GM21825 (cell line): ENCODE results near the gene CSN2.

Experiments used
- ATAC-seq: cut with Tn5 transposase; IDR thresholded peaks from one replicate; pipeline ENCODE4 v1.9.1; 2021; ENCODE audit warnings: mild to moderate bottlenecking, moderate library complexity; ENCODE audit not compliant: unreplicated experiment

The CSN2 gene

GRCh38 chr4:69907151-69907550 lies 58.4 kb downstream of the CSN2 start:
- ATAC-seq: no peak
